ENCODE results near the gene RNF224.

GRCh38 chr9:137205126-137206069 lies 21.9 kb upstream of the RNF224 start, which contains the start of the genes NDOR1 and TMEM203:
- TF ChIP-seq USF1 (IDR thresholded peaks at IDR 0.05; ENCODE audit: borderline replicate concordance, low read depth) (no peak), RXRA (IDR thresholded peaks at IDR 0.05; ENCODE audit: borderline replicate concordance, low read depth) (no peak), NFIC (IDR thresholded peaks at IDR 0.05; ENCODE audit: borderline replicate concordance) (no peak), EZH2phosphoT487 (IDR thresholded peaks at IDR 0.05; ENCODE audit: borderline replicate concordance, low read depth) (no peak), PBX3 (IDR thresholded peaks at IDR 0.05) (no peak), POLR2AphosphoS5 (IDR thresholded peaks at IDR 0.05; ENCODE audit: low read depth, low read length) (peak; percentile 85), MAX (IDR thresholded peaks at IDR 0.05; ENCODE audit: low read depth) (peak; percentile 82), SIN3A (IDR thresholded peaks at IDR 0.05; ENCODE audit: borderline replicate concordance, low read depth, low read length) (peak; percentile 81; the same call in 1 of the 2 replicates), CHD2 (IDR thresholded peaks at IDR 0.05; ENCODE audit: low read length, partially characterized antibody) (peak; percentile 59), TAF1 (IDR thresholded peaks at IDR 0.05; ENCODE audit: borderline replicate concordance, low read depth, low read length) (peak; percentile 92)
- TF ChIP-seq, protein P1, sequence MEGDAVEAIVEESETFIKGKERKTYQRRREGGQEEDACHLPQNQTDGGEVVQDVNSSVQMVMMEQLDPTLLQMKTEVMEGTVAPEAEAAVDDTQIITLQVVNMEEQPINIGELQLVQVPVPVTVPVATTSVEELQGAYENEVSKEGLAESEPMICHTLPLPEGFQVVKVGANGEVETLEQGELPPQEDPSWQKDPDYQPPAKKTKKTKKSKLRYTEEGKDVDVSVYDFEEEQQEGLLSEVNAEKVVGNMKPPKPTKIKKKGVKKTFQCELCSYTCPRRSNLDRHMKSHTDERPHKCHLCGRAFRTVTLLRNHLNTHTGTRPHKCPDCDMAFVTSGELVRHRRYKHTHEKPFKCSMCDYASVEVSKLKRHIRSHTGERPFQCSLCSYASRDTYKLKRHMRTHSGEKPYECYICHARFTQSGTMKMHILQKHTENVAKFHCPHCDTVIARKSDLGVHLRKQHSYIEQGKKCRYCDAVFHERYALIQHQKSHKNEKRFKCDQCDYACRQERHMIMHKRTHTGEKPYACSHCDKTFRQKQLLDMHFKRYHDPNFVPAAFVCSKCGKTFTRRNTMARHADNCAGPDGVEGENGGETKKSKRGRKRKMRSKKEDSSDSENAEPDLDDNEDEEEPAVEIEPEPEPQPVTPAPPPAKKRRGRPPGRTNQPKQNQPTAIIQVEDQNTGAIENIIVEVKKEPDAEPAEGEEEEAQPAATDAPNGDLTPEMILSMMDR (IDR thresholded peaks at IDR 0.05), result no peak
- TF ChIP-seq, protein P2, sequence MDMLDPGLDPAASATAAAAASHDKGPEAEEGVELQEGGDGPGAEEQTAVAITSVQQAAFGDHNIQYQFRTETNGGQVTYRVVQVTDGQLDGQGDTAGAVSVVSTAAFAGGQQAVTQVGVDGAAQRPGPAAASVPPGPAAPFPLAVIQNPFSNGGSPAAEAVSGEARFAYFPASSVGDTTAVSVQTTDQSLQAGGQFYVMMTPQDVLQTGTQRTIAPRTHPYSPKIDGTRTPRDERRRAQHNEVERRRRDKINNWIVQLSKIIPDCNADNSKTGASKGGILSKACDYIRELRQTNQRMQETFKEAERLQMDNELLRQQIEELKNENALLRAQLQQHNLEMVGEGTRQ (IDR thresholded peaks at IDR 0.05; ENCODE audit: borderline replicate concordance, low read depth, low read length), result no peak

All from SK-N-SH (cell line).